Esophagus muscularis mucosa (tissue), 4 donors: ENCODE measurements around the gene NOS3. TPM values are rescaled to one million over a fixed set of nuclear protein-coding genes. Genes with fewer than 3 reads are reported as not detected.

Experiments used
- DNase-seq: peaks from one replicate; pipeline ENCODE4 v3.0.0-alpha.2; 2017; ENCODE audit errors: extremely low spot score
- H3K27ac ChIP-seq, 4 donors: fragments of 200-600 bp; sonication (generic); replicated peaks in 1 of 4; 1 replicate in 3 of 4; 2 replicates in 1 of 4; pipeline ENCODE4 v1.5.1; 2016 to 2019; ENCODE audit warnings: mild to moderate bottlenecking in 1 of 4
- H3K27me3 ChIP-seq, 4 donors: fragments of 200-600 bp; sonication (generic); one replicate each; pipeline versions ENCODE4 v1.5.1 to v1.6.0; 2016 to 2019
- H3K36me3 ChIP-seq, 4 donors: fragments of 200-600 bp; sonication (generic); one replicate each; pipeline ENCODE4 v1.5.1; 2016 to 2019
- H3K4me1 ChIP-seq, 4 donors: fragments of 200-600 bp; sonication (generic); one replicate each; pipeline ENCODE4 v1.5.1; 2016 to 2019
- H3K4me3 ChIP-seq, 4 donors: fragments of 200-600 bp; sonication (generic); 1 replicate in 2 of 4; 2 replicates in 2 of 4; pipeline ENCODE4 v1.5.1; 2016 to 2019; ENCODE audit warnings: mild to moderate bottlenecking in 4 of 4, moderate library complexity in 1 of 4
- H3K9me3 ChIP-seq, 4 donors: fragments of 200-600 bp; sonication (generic); 1 replicate in 3 of 4; 2 replicates in 1 of 4; pipeline ENCODE4 v1.5.1; 2016 to 2019
- CTCF ChIP-seq, 3 experiments: fragments of 200-600 bp in 2 of 3; fragments of 450-650 bp in 1 of 3; sonication (generic) in 2 of 3; IDR thresholded peaks; one replicate each; pipeline ENCODE4 v1.5.1; 2017 to 2019; ENCODE audit warnings: antibody characterized with exemption in 3 of 3, mild to moderate bottlenecking in 2 of 3, moderate library complexity in 1 of 3
- EP300 ChIP-seq: sonication (generic); formaldehyde crosslinking; IDR thresholded peaks from one replicate; pipeline ENCODE4 v1.6.1; 2017; ENCODE audit warnings: antibody characterized with exemption
- POLR2A ChIP-seq: fragments of 450-650 bp; IDR thresholded peaks from one replicate; pipeline ENCODE4 v1.6.1; 2017; ENCODE audit warnings: antibody characterized with exemption, moderate library complexity, mild to moderate bottlenecking, low read depth
- POLR2AphosphoS5 ChIP-seq, 2 donors: sonication (generic); formaldehyde crosslinking; IDR thresholded peaks; one replicate each; pipeline ENCODE4 v1.6.1; 2017; ENCODE audit warnings: antibody characterized with exemption in 2 of 2
- WGBS: methylation state at CpG from one replicate; pipeline ENCODE4 v1.1.5; 2018; 5-methylcytosine and 5-hydroxymethylcytosine counted together
- intact Hi-C: fragments of 100-400 bp; cut with DNase I; formaldehyde crosslinking; loops from one replicate; pipeline ENCODE4 v1.15.1; 2023
- total RNA-seq, 4 donors: library from RNA; depleted of rRNA; stranded (reverse); fragments of >200 nt; gene quantifications; one replicate each; pipeline versions ENCODE4 v1.1.0 to v1.2.1, GENCODE V29; 2016

Gene NOS3
- total RNA-seq, 4 donors from 2014 or later, result 3.7 to 20.2 (median 16.2) TPM

DNA sequence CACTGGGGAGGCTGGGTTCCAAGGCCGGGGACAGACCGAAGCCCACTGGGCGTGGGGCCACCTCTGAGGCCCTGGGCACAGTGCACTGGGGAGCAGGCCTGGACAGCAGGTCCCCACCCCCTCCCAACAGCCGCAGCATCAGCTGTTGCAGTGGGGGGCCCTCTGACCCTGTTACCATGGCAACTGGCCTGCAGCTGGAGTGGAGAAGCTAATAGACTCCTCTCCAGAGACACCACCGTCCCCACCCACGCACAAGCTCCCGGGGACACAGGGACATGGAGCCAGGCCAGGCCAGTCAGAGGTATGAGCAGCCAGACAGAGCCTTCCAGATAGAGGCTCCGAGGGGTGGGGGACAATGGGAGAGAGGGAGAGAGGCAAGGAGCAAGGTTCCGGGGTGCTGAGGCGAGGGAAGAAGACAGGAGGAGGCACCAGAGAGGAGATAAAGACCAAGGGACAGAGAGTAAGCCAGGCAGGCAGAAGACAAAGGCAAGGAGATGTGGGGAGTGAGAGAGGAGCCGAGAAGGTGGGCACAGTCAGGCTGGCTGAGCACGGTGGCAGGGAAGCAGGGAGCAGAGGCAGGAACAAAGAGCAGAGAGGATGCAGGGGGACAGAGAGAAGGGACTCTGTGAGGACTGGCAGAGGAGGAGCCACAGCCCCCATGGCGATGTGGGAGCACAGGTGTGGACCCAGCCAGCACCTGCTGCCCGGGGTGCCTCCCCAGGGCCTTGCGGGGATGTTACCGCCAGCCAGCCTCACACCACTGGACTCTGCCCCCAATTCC, 19.4 kb upstream of the NOS3 start:
- Histone ChIP-seq H3K9me3 (no peaks in the 10 kb centered on the region), H3K36me3 (no peaks in the 10 kb centered on the region), H3K27me3 (peaks cover 0 to 25% (median 0%) of the 10 kb centered on the region in 4 donors), H3K27ac (peak overlapping the region; percentile 86 to 88 (median 88)), H3K4me3 (peak overlapping the region in 1 of 4 donors; percentile 7), H3K4me1 (peaks cover 73 to 100% (median 100%) of the 10 kb centered on the region in 4 donors)
- WGBS, result 34% methylated on average over 13 of the region's 16 CpGs
- DNase-seq, result no peak
- TF ChIP-seq POLR2A (no peak), POLR2AphosphoS5 (IDR thresholded peaks at IDR 0.05) (no peak), CTCF (IDR thresholded peaks at IDR 0.05) (no peak), EP300 (no peak)
- intact Hi-C loops, result no loop called here

DNA sequence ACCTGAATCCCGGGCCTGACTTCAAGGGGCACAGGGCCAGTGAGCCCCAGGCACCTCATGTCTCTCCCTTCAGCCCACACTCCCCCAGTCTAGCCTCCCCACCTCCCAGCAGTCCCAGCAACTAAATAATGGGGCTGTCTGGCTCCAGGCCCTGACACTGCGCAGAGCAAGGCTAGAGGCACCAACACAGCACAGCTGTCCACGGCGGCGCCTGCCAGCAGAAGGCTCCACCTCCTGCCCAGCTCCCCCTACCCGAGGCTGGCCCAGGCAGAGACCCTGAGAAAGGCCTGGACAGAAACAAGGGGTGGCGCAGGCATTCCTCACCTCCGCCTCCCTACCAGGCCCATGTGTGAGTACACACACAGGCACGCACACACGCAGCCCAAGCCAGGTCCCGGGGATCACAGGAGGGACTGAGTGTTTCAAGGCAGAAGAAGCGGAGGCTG, 18.8 kb upstream of the NOS3 start:
- Histone ChIP-seq H3K9me3 (no peaks in the 10 kb centered on the region), H3K4me1 (peaks cover 74 to 100% (median 100%) of the 10 kb centered on the region in 4 donors), H3K36me3 (no peaks in the 10 kb centered on the region), H3K27me3 (peaks cover 0 to 31% (median 2%) of the 10 kb centered on the region in 4 donors), H3K27ac (peak overlapping the region; percentile 86 to 88 (median 88)), H3K4me3 (peak overlapping the region in 1 of 4 donors; percentile 7)
- no peak for DNase-seq
- intact Hi-C loops, result no loop called here
- TF ChIP-seq POLR2A (no peak), EP300 (no peak), POLR2AphosphoS5 (IDR thresholded peaks at IDR 0.05) (peak; percentile 93 to 94), CTCF (IDR thresholded peaks at IDR 0.05) (no peak)
- 36% methylated on average over 7 of the region's 12 CpGs for WGBS

DNA sequence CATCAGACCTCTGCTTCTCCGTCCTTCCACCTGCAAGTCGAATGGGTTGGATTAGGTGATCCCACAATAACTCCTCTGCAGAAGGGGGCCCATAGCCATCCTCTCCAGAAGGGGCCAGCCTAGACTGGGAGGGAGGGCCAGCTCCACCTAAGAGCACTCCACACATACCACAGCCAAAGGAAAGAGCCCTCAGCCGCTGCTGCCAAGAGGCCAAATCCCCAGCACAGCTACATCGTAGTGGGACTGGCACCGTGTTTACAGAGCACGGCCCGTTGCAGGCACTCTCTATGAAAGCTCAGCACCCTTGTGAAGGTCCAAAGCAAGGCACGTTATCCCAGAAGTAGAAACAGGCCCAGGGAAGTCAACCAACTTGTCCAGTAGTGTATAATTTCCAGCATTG, 18.1 kb upstream of the NOS3 start:
- H3K27ac ChIP-seq, result peak overlapping the region; percentile 86 to 88 (median 88)
- H3K9me3 ChIP-seq, result no peaks in the 10 kb centered on the region
- H3K4me3 ChIP-seq, result no peak overlapping the region
- intact Hi-C loops, result no loop called here
- 38% methylated on average over 8 of the region's 8 CpGs for WGBS
- no peak for DNase-seq
- H3K27me3 ChIP-seq, result peaks cover 0 to 37% (median 5%) of the 10 kb centered on the region in 4 donors
- peaks cover 78 to 100% (median 100%) of the 10 kb centered on the region in 4 donors for H3K4me1 ChIP-seq
- TF ChIP-seq POLR2AphosphoS5 (IDR thresholded peaks at IDR 0.05) (no peak), POLR2A (no peak), CTCF (IDR thresholded peaks at IDR 0.05) (no peak), EP300 (no peak)
- no peaks in the 10 kb centered on the region for H3K36me3 ChIP-seq

- Histone ChIP-seq H3K4me1 (peaks cover 77 to 98% (median 96%) of the 10 kb centered on the region in 4 donors), H3K27me3 (peaks cover 0 to 43% (median 5%) of the 10 kb centered on the region in 4 donors), H3K27ac (peak overlapping the region; percentile 86 to 88 (median 88)), H3K36me3 (no peaks in the 10 kb centered on the region), H3K4me3 (peak overlapping the region; percentile 50 to 60 (median 56)), H3K9me3 (no peaks in the 10 kb centered on the region)
- 64% methylated on average over 21 of the region's 27 CpGs for WGBS
- TF ChIP-seq CTCF (IDR thresholded peaks at IDR 0.05) (no peak), EP300 (no peak), POLR2AphosphoS5 (IDR thresholded peaks at IDR 0.05) (no peak), POLR2A (no peak)
- intact Hi-C loops, result no loop called here
- no peak for DNase-seq
Measured at GRCh38 chr7:150973571-150974451, 17.0 kb upstream of the NOS3 start.
